HG02759 (cell line): ENCODE results near the gene OR2B6.

Experiments
- ATAC-seq: cut with Tn5 transposase; IDR thresholded peaks from one replicate; pipeline ENCODE4 v1.9.1; 2021; ENCODE audit warnings: mild to moderate bottlenecking, moderate library complexity; ENCODE audit not compliant: unreplicated experiment

OR2B6 gene

GRCh38 chr6:27994616-27995015 lies 37.6 kb downstream of the OR2B6 start:
- no peak for ATAC-seq

- ATAC-seq: no peak
Measured at GRCh38 chr6:28000351-28001045, 43.5 kb downstream of the OR2B6 start.

- no peak for ATAC-seq
Measured at GRCh38 chr6:28001351-28001750, 44.3 kb downstream of the OR2B6 start.

- ATAC-seq: no peak
Measured at GRCh38 chr6:28001751-28002150, 44.7 kb downstream of the OR2B6 start.

GRCh38 chr6:28002161-28002560 lies 45.1 kb downstream of the OR2B6 start:
- ATAC-seq: no peak

- no peak for ATAC-seq
Measured at GRCh38 chr6:28003059-28003458, 46.0 kb downstream of the OR2B6 start.

GRCh38 chr6:28003661-28004060 lies 46.6 kb downstream of the OR2B6 start:
- no peak for ATAC-seq

GRCh38 chr6:28004350-28005151 lies 47.5 kb downstream of the OR2B6 start:
- no peak for ATAC-seq

- ATAC-seq: no peak
Measured at GRCh38 chr6:28005152-28005890, 48.3 kb downstream of the OR2B6 start.

GRCh38 chr6:28005975-28006374 lies 48.9 kb downstream of the OR2B6 start:
- no peak for ATAC-seq
